Endothelial cell of umbilical vein (primary cell): ENCODE measurements around the gene AKAP13. TPM values are rescaled to one million over a fixed set of nuclear protein-coding genes. Genes with fewer than 3 reads are reported as not detected.

Source experiments
- BruUV-seq: library from RNA; stranded (reverse); fragments of 400-500 nt; replicated peaks from 2 replicates; lab custom pipeline; 2021; lab: Mats Ljungman, UMichigan
- CTCF ChIA-PET: fragments of 300-600, 350-600 bp; sonication (Branson Sonifier 250); formaldehyde crosslinking; loops from one replicate; lab custom pipeline; 2021; ENCODE audit warnings: antibody characterized with exemption, inconsistent platforms; lab: Charles Lee
- POLR2A ChIA-PET: fragments of 300-600, 350-600 bp; sonication (Branson Sonifier 250); formaldehyde crosslinking; loops from one replicate; lab custom pipeline; 2021; ENCODE audit warnings: antibody characterized with exemption, inconsistent platforms; lab: Charles Lee
- DNase-seq: peaks from one replicate; pipeline ENCODE4 v3.0.0-alpha.2; 2011; ENCODE audit warnings: low read depth, low spot score
- FAIRE-seq: peaks from 2 replicates; lab custom pipeline; 2011; peaks lifted over from hg19 to GRCh38; lab: Jason Lieb, UNC
- H2AFZ ChIP-seq: 2 replicates; pipeline ENCODE4 v1.6.0; 2012; ENCODE audit warnings: low read depth, low read length, control low read depth, inconsistent platforms
- H3K27ac ChIP-seq: 2 replicates; pipeline ENCODE4 v1.5.1; 2011; ENCODE audit warnings: low read depth, mild to moderate bottlenecking, control low read depth, low read length, moderate library complexity; ENCODE audit not compliant: insufficient read depth
- H3K27me3 ChIP-seq, 2 experiments: 2 replicates each; pipeline versions ENCODE4 v1.6.0 to v1.6.1; 2011; ENCODE audit warnings: low read length in 2 of 2, mixed read lengths in 1 of 2; ENCODE audit not compliant: control insufficient read depth in 2 of 2, insufficient read depth in 2 of 2
- H3K36me3 ChIP-seq, 2 experiments: 2 replicates in 1 of 2; 3 replicates in 1 of 2; pipeline ENCODE4 v1.5.1; 2011; ENCODE audit warnings: low read length in 2 of 2, mild to moderate bottlenecking in 1 of 2, moderate library complexity in 1 of 2; ENCODE audit not compliant: control insufficient read depth in 2 of 2, insufficient read depth in 2 of 2; ENCODE audit errors: extremely low read depth in 1 of 2
- H3K4me1 ChIP-seq: 3 replicates; pipeline ENCODE4 v1.5.1; 2011; ENCODE audit warnings: mild to moderate bottlenecking, low read length; ENCODE audit not compliant: control insufficient read depth, insufficient read depth; ENCODE audit errors: extremely low read depth
- H3K4me2 ChIP-seq: 2 replicates; pipeline ENCODE4 v1.6.1; 2011; ENCODE audit warnings: low read length, control low read depth, mixed read lengths; ENCODE audit not compliant: insufficient read depth
- H3K4me3 ChIP-seq, 3 experiments: fragments of 200-600 bp in 1 of 3; sonication (generic), shearing (Covaris generic) in 1 of 3; replicated peaks in 1 of 3; 2 replicates each; pipeline ENCODE4 v1.5.1; 2011 to 2016; ENCODE audit warnings: control low read depth in 3 of 3, low read length in 3 of 3, mild to moderate bottlenecking in 2 of 3, inconsistent platforms in 1 of 3, low read depth in 1 of 3, moderate library complexity in 1 of 3; ENCODE audit not compliant: insufficient read depth in 1 of 3
- H3K79me2 ChIP-seq: 2 replicates; pipeline ENCODE4 v1.6.0; 2012; ENCODE audit warnings: low read length, inconsistent platforms; ENCODE audit not compliant: control insufficient read depth, insufficient read depth
- H3K9ac ChIP-seq: replicated peaks from 2 replicates; pipeline ENCODE3; 2011; ENCODE audit warnings: low read length, control low read depth; ENCODE audit not compliant: insufficient read depth; ENCODE audit errors: extremely low read depth
- H3K9me1 ChIP-seq: replicated peaks from 3 replicates; pipeline ENCODE4 v1.6.0; 2011; ENCODE audit warnings: mild to moderate bottlenecking, low read length; ENCODE audit not compliant: control insufficient read depth, insufficient read depth; ENCODE audit errors: extremely low read depth
- H3K9me3 ChIP-seq: replicated peaks from 2 replicates; pipeline ENCODE4 v1.5.1; 2012; ENCODE audit warnings: low read length, inconsistent platforms; ENCODE audit not compliant: control insufficient read depth, insufficient read depth
- H4K20me1 ChIP-seq: replicated peaks from 2 replicates; pipeline ENCODE3; 2011; ENCODE audit warnings: mild to moderate bottlenecking, low read length; ENCODE audit not compliant: control insufficient read depth, insufficient read depth; ENCODE audit errors: extremely low read depth
- EZH2 ChIP-seq: IDR thresholded peaks from 2 replicates; pipeline ENCODE4 v1.6.1; 2012; ENCODE audit warnings: borderline replicate concordance, low read depth, mild to moderate bottlenecking, moderate library complexity, low read length, inconsistent platforms; ENCODE audit not compliant: severe bottlenecking
- FOS ChIP-seq: IDR thresholded peaks from 2 replicates; pipeline ENCODE4 v1.6.1; 2011; ENCODE audit warnings: mild to moderate bottlenecking, low read length, moderate library complexity, borderline replicate concordance; ENCODE audit not compliant: insufficient read depth
- GATA2 ChIP-seq: IDR thresholded peaks from 2 replicates; pipeline ENCODE4 v1.7.0; 2011; ENCODE audit warnings: low read depth, mild to moderate bottlenecking, moderate library complexity, mixed read lengths, low read length; ENCODE audit not compliant: insufficient read length, insufficient read depth
- JUN ChIP-seq: IDR thresholded peaks from 2 replicates; pipeline ENCODE4 v1.6.1; 2011; ENCODE audit warnings: borderline replicate concordance, low read depth; ENCODE audit not compliant: insufficient read length, insufficient read depth
- MYC ChIP-seq: IDR thresholded peaks from one replicate; pipeline ENCODE4 v1.6.1; 2011; ENCODE audit warnings: mild to moderate bottlenecking, low read depth, low read length
- POLR2A ChIP-seq: IDR thresholded peaks from 2 replicates; pipeline ENCODE4 v1.6.1; 2012; ENCODE audit warnings: low read depth, mild to moderate bottlenecking, control low read depth, low read length
- POLR2AphosphoS5 ChIP-seq: IDR thresholded peaks from 2 replicates; pipeline ENCODE4 v1.6.1; 2012; ENCODE audit warnings: low read depth, mild to moderate bottlenecking, control low read depth, low read length, moderate library complexity; ENCODE audit not compliant: insufficient read depth
- dilution Hi-C: fragments of 300-500 bp; cut with MboI; formaldehyde crosslinking; loops from one replicate; pipeline ENCODE4 v1.15.0; 2019; ENCODE audit warnings: low sequenced_read_pairs; ENCODE audit not compliant: extremely low pct_ligation_motif_present
- intact Hi-C: fragments of 100-400 bp; cut with micrococcal nuclease; formaldehyde crosslinking; loops from one replicate; pipeline ENCODE4 v1.10.0; 2022
- polyA plus RNA-seq, 4 experiments: library from polyadenylated mRNA; depleted of rRNA in 3 of 4; stranded (reverse) in 3 of 4; unstranded in 1 of 4; fragments of >200 nt; gene quantifications; 2 replicates each; pipeline versions ENCODE4 v1.2.1 to v1.2.3, GENCODE V29; 2011 to 2012; ENCODE audit warnings: missing spikeins in 1 of 4
- total RNA-seq: library from RNA; stranded (reverse); gene quantifications from 2 replicates; pipeline ENCODE4 v1.2.3, GENCODE V29; 2021
- TF ChIP-seq, protein P1 (sequence below), 2 donors: IDR thresholded peaks; 1 replicate in 1 of 2; 2 replicates in 1 of 2; pipeline ENCODE4 v1.5.1; 2011; ENCODE audit warnings: low read length in 2 of 2, mild to moderate bottlenecking in 2 of 2, moderate library complexity in 2 of 2, control low read depth in 1 of 2, inconsistent platforms in 1 of 2, low read depth in 1 of 2; ENCODE audit not compliant: insufficient read depth in 1 of 2; ENCODE audit errors: extremely low read depth in 1 of 2
- TF ChIP-seq, protein P2 (sequence below): IDR thresholded peaks from 2 replicates; pipeline ENCODE4 v1.6.1; 2011; ENCODE audit not compliant: insufficient read depth, insufficient read length

The AKAP13 gene
- total and polyA plus RNA-seq, 2 donors (not counting 3 experiments of a cell fraction or from before 2014, with no cell fraction given): 22.8 to 87.8 TPM

DNA sequence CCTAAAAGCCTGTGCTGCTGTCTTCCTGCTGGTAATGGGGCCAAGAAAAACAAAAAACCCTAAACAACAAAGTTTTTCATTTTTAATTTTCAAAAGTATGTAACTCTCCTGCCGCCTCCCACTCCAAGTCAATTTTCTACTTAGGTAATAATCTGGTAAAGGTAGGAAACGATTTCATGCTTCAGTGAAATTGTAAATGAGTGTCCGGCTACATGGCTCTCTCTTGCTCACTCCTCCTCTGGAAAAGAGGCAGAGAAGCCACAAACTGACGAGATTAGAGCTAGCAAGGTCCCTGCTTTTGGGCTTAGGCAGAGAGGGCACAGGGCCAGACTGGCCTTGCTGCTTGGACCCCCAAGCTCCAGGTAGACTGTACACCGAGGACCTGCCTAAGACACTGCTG is 390.9 kb downstream of the AKAP13 start:
- DNase-seq: no peak
- Histone ChIP-seq H3K9me1 (no peaks in the 10 kb centered on the region), H2AFZ (no peak overlapping the region), H3K4me1 (peaks cover 12% of the 10 kb centered on the region), H3K4me2 (no peak overlapping the region), H4K20me1 (no peaks in the 10 kb centered on the region), H3K36me3 (no peaks in the 10 kb centered on the region), H3K4me3 (no peak overlapping the region), H3K79me2 (no peaks in the 10 kb centered on the region), H3K27me3 (no peaks in the 10 kb centered on the region), H3K9me3 (no peaks in the 10 kb centered on the region), H3K27ac (no peak overlapping the region), H3K9ac (no peak overlapping the region)
- intact Hi-C loops (loop anchor here (2.0 kb wide), 1 partner anchor 14 kb away; no protein-coding TSS in a partner anchor), dilution Hi-C loops (no loop called here)
- ChIA-PET POLR2A (no interaction called here), CTCF (no interaction called here)
- FAIRE-seq: no peak
- BruUV-seq: no TSS peak
- TF ChIP-seq MYC: no peak

DNA sequence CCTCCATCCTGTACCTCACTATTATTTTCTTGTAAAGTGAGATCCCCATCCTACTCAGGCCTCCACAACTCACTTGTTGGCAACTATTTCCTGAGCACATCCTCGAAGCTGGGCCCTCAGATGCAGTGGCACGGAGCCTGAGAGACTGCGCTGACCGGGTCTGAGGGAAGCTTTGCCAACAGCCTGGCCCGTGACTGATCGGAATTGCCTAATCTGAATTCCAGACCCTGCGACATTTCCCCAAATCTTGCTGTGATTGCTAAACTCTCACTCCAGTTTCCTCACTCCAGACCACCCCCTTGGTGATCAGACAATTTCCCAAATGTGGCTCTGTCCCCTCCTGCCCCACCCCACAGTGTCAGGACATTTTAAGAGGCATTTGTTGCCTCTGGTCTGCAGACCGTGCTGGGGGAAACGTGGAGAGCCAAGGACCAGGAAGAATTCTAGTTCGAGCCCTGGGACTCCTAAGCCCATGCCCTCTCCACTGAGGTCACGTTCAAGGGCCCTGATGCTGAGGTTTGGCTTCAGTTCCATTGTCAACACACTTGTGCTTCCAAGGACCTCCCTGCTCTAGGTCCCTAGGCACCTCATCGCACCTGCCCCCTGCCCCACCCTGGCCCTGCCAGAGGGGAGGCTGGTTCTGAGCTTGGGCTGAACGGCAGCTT is 391.5 kb downstream of the AKAP13 start:
- Histone ChIP-seq H3K4me1 (peaks cover 12% of the 10 kb centered on the region), H2AFZ (no peak overlapping the region), H4K20me1 (no peaks in the 10 kb centered on the region), H3K4me2 (no peak overlapping the region), H3K9ac (no peak overlapping the region), H3K36me3 (no peaks in the 10 kb centered on the region), H3K9me3 (no peaks in the 10 kb centered on the region), H3K27me3 (no peaks in the 10 kb centered on the region), H3K4me3 (no peak overlapping the region), H3K27ac (no peak overlapping the region), H3K79me2 (no peaks in the 10 kb centered on the region), H3K9me1 (no peaks in the 10 kb centered on the region)
- ChIA-PET CTCF (no interaction called here), POLR2A (no interaction called here)
- dilution Hi-C loops: no loop called here
- no peak for FAIRE-seq
- BruUV-seq: no TSS peak
- DNase-seq: peak; percentile 62
- TF ChIP-seq FOS (no peak), POLR2A (no peak), POLR2AphosphoS5 (no peak), MYC (no peak), JUN (no peak), GATA2 (no peak), EZH2 (no peak)
- TF ChIP-seq, protein P1, sequence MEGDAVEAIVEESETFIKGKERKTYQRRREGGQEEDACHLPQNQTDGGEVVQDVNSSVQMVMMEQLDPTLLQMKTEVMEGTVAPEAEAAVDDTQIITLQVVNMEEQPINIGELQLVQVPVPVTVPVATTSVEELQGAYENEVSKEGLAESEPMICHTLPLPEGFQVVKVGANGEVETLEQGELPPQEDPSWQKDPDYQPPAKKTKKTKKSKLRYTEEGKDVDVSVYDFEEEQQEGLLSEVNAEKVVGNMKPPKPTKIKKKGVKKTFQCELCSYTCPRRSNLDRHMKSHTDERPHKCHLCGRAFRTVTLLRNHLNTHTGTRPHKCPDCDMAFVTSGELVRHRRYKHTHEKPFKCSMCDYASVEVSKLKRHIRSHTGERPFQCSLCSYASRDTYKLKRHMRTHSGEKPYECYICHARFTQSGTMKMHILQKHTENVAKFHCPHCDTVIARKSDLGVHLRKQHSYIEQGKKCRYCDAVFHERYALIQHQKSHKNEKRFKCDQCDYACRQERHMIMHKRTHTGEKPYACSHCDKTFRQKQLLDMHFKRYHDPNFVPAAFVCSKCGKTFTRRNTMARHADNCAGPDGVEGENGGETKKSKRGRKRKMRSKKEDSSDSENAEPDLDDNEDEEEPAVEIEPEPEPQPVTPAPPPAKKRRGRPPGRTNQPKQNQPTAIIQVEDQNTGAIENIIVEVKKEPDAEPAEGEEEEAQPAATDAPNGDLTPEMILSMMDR (IDR thresholded peaks at IDR 0.05; ENCODE audit: extremely low read depth in 1 of 2, insufficient read depth in 1 of 2, low read depth in 1 of 2, low read length in 2 of 2): no peak
- TF ChIP-seq, protein P2, sequence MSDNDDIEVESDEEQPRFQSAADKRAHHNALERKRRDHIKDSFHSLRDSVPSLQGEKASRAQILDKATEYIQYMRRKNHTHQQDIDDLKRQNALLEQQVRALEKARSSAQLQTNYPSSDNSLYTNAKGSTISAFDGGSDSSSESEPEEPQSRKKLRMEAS: no peak
- intact Hi-C loops: loop anchor here (2.0 kb wide), 1 partner anchor 13 kb away; no protein-coding TSS in a partner anchor
